OCI-LY1 (cell line): ENCODE measurements around the gene TRPM1.

ENCODE experiments used
- CTCF ChIP-seq: fragments of 200-600 bp; sonication (generic), shearing (Covaris generic); IDR thresholded peaks from 2 replicates; pipeline ENCODE4 v1.5.1; 2017; ENCODE audit warnings: mild to moderate bottlenecking, antibody characterized with exemption, low read length, moderate library complexity, mixed read lengths
- EZH2 ChIP-seq: fragments of 200-600 bp; sonication (generic), shearing (Covaris generic); IDR thresholded peaks from 2 replicates; pipeline ENCODE4 v1.8.0; 2017; ENCODE audit warnings: borderline replicate concordance, mixed run types, mild to moderate bottlenecking, antibody characterized with exemption, low read length, moderate library complexity, mixed read lengths

GRCh38 chr15:31149987-31150386, 48.5 kb upstream of the TRPM1 start:
- no peak for TF ChIP-seq CTCF
- TF ChIP-seq EZH2, result no peak
